Measurements from ENCODE around the gene CLDN7. TPM values are rescaled to one million over a fixed set of nuclear protein-coding genes. Genes with fewer than 3 reads are reported as not detected.
A peak's percentile ranks its signal among the peaks of the same experiment; 100 is the strongest.

The CLDN7 gene
- total RNA-seq, 2 experiments from 2014 or later, result 1.1 to 1.2 TPM

DNA sequence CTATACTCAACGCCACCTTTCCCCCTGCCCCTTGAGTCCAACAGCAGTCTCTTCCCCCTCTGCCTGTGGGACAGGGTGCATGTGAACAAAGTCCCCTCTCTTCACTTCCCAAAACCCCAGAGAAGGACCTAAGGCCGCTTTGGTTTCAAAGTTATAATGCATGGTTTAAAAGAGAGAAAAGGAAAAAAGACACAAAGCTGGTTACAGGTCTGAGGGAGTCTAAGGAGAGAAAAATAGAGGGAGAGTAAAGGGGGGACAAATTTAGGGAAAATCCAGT lies 18.9 kb downstream of the CLDN7 start:
- H3K27me3 Mint-ChIP-seq, result peaks cover 4% of the 10 kb centered on the region
- Histone ChIP-seq H3K27me3 (ENCODE audit: control insufficient read depth in 1 of 2, insufficient read depth in 2 of 2, low read length in 2 of 2) (no peaks in the 10 kb centered on the region), H3K4me3 (ENCODE audit: low read length) (peak overlapping the region; percentile 77), H3K4me1 (ENCODE audit: insufficient read depth, low read length) (peaks cover 30% of the 10 kb centered on the region), H3K27ac (ENCODE audit: low read depth in 1 of 2, low read length in 2 of 2) (peak overlapping the region; percentile 85 to 97), H3K36me3 (ENCODE audit: insufficient read depth, low read length) (peaks cover 41% of the 10 kb centered on the region), H3K9me3 (ENCODE audit: control insufficient read depth in 1 of 2, insufficient read depth in 1 of 2, low read length in 2 of 2) (no peaks in the 10 kb centered on the region)
- no peaks in the 10 kb centered on the region for H3K9me3 Mint-ChIP-seq
- CTCF ChIA-PET, result interaction anchor here (3.8 kb wide), 1 partner anchor 23 kb away, joined by 20 read pairs; the partner anchor contains the start of genes ACADVL and DLG4
- ATAC-seq (ENCODE audit: poor library complexity) (no peak), DNase-seq (no peak)
- peaks cover 71% of the 10 kb centered on the region for H3K36me3 Mint-ChIP-seq (ENCODE audit: low read depth)
- intact Hi-C loops (cut with DNase I, micrococcal nuclease), result no loop called here
- H3K4me3 Mint-ChIP-seq, result peak overlapping the region; percentile 94
- TF ChIP-seq, protein P1, sequence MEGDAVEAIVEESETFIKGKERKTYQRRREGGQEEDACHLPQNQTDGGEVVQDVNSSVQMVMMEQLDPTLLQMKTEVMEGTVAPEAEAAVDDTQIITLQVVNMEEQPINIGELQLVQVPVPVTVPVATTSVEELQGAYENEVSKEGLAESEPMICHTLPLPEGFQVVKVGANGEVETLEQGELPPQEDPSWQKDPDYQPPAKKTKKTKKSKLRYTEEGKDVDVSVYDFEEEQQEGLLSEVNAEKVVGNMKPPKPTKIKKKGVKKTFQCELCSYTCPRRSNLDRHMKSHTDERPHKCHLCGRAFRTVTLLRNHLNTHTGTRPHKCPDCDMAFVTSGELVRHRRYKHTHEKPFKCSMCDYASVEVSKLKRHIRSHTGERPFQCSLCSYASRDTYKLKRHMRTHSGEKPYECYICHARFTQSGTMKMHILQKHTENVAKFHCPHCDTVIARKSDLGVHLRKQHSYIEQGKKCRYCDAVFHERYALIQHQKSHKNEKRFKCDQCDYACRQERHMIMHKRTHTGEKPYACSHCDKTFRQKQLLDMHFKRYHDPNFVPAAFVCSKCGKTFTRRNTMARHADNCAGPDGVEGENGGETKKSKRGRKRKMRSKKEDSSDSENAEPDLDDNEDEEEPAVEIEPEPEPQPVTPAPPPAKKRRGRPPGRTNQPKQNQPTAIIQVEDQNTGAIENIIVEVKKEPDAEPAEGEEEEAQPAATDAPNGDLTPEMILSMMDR (IDR thresholded peaks at IDR 0.05), result no peak
- peaks cover 40% of the 10 kb centered on the region for H3K4me1 Mint-ChIP-seq (ENCODE audit: low read depth)
- POLR2A ChIA-PET, result interaction anchor here (1.2 to 17.0 kb wide), 15 partner anchors 7 to 443 kb away, joined by 3 to 234 read pairs (median 8); partner anchors contain the start of genes ACADVL, ACAP1, CLDN7 and CTDNEP1
- peak overlapping the region; percentile 93 for H3K27ac Mint-ChIP-seq

DNA sequence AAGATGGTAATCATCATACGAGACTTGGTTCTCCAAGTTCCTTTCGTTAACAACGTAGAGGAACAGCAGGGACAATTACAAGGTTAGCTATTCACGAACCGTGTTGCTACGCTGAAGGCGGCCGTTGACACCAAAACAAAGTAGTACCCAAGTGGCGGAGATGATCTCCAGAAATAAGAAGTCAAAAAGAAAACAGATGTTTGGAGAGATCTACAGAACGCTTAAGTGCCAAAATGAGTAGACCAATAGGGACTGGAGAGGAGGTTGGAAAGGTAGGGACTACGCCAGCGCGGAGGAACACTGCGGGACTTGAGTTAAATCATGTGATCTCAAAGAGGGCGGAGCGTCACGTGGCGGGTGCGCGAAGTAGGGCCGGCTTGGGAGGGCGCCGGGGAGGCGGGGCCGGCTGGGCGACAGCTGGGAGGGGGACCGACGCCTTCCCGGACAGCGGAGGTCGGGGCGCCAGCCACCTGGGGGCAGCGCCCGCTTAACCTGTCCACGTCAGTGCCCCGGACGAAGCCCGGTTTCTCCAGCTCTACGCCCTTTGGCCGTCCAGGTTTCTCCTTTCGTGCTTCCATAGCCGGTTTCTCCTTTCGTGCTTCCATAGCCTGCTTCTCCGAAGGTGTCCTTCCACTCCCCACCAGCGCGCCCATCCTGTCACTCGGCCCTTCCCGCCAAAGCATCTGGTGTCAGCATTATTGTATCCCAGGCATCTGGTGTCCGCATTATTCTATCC lies 19.4 kb downstream of the CLDN7 start:
- ChIA-PET CTCF (interaction anchor here (0.9 to 3.8 kb wide), 6 partner anchors 9 to 197 kb away, joined by 3 to 20 read pairs (median 4); partner anchors contain the start of genes ACADVL, CTDNEP1, DLG4 and ELP5), POLR2A (interaction anchor here (0.6 to 17.0 kb wide), 27 partner anchors 8 to 600 kb away, joined by 3 to 234 read pairs (median 5); partner anchors contain the start of genes ACADVL, ACAP1, CLDN7 and CTDNEP1)
- TF ChIP-seq, protein P1 (IDR thresholded peaks at IDR 0.05), result no peak
- Histone ChIP-seq H3K36me3 (ENCODE audit: insufficient read depth, low read length) (peaks cover 41% of the 10 kb centered on the region), H3K9me3 (ENCODE audit: control insufficient read depth in 1 of 2, insufficient read depth in 1 of 2, low read length in 2 of 2) (no peaks in the 10 kb centered on the region), H3K4me3 (ENCODE audit: low read length) (peak overlapping the region; percentile 77), H3K27ac (ENCODE audit: low read depth in 1 of 2, low read length in 2 of 2) (peak overlapping the region; percentile 85 to 97), H3K4me1 (ENCODE audit: insufficient read depth, low read length) (peaks cover 30% of the 10 kb centered on the region), H3K27me3 (ENCODE audit: control insufficient read depth in 1 of 2, insufficient read depth in 2 of 2, low read length in 2 of 2) (no peaks in the 10 kb centered on the region)
- peaks cover 39% of the 10 kb centered on the region for H3K4me1 Mint-ChIP-seq (ENCODE audit: low read depth)
- H3K36me3 Mint-ChIP-seq (ENCODE audit: low read depth), result peaks cover 71% of the 10 kb centered on the region
- peaks cover 4% of the 10 kb centered on the region for H3K27me3 Mint-ChIP-seq
- peak overlapping the region; percentile 93 for H3K27ac Mint-ChIP-seq
- DNase-seq (peak; percentile 90 to 97 (median 92)), ATAC-seq (ENCODE audit: poor library complexity) (peak; percentile 39)
- peak overlapping the region; percentile 94 for H3K4me3 Mint-ChIP-seq
- intact Hi-C loops (cut with DNase I, micrococcal nuclease), result loop anchor here in 1 of 2 experiments (1.0 kb wide), 2 partner anchors 9 to 29 kb away; partner anchors contain the start of gene ELP5
- H3K9me3 Mint-ChIP-seq, result no peaks in the 10 kb centered on the region

DNA sequence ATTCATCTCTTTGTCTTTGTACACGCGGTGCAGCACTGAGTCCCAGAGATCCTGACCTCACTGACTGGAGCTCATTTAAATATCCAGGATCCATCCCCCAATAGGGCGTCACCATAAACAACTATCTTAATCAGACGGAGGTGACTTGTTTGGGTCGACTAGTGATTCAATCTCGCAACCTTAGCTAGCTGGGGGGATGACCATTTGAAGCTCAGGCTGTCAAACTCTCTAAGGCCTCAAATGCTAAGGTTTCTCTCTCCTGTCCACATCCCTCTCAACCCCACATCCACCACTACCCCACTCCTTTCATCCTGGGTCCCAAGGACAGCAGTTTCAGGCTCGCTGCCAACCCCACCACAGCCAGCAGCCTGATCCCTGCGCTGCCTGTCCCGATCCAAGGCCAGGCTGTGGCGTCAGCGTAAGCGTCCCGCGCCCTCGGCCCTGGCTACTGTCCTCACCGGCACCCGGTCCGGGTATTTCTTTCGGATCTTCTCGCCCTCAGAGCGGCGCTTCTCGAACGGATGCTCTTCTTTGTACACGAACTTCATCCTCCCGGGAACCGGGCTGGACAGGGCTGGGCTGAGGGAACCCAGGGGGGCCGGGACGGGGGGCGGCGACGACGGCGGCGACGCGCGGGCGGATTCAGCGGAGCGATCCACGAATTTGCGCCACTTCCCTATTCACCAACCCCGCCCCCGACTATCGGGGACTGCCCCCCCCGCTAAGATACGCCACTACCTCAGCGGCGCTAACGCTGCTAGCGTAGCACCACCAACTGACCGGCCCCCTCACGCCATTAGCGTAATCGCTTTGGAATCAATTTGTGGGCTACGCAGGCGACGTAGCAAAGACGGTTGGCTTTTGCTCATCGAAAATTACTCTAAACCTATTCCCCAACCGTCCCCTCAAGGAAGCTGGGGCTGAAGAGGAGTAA lies 20.2 kb downstream of the CLDN7 start, which contains the start of gene GABARAP:
Gene GABARAP (minus strand): TSS at position 667 of the 934 bp plus-strand sequence. CDS start 119 bp downstream, at position 548.
- peaks cover 74% of the 10 kb centered on the region for H3K36me3 Mint-ChIP-seq (ENCODE audit: low read depth)
- ChIA-PET CTCF (interaction anchor here (0.7 to 3.8 kb wide), 8 partner anchors 10 to 196 kb away, joined by 3 to 20 read pairs (median 4); partner anchors contain the start of genes ACADVL, CTDNEP1, DLG4 and ELP5), POLR2A (interaction anchor here (0.6 to 17.0 kb wide), 30 partner anchors 8 to 601 kb away, joined by 3 to 234 read pairs (median 4); partner anchors contain the start of genes ACADVL, ACAP1, CLDN7 and CTDNEP1)
- peaks cover 44% of the 10 kb centered on the region for H3K4me1 Mint-ChIP-seq (ENCODE audit: low read depth)
- H3K9me3 ChIP-seq (ENCODE audit: control insufficient read depth in 1 of 2, insufficient read depth in 1 of 2, low read length in 2 of 2), result no peaks in the 10 kb centered on the region
- peaks cover 37% of the 10 kb centered on the region for H3K4me1 ChIP-seq (ENCODE audit: insufficient read depth, low read length)
- H3K27ac ChIP-seq (ENCODE audit: low read depth in 1 of 2, low read length in 2 of 2), result peak within 1 kb of the TSS; percentile 85 to 97
- TF ChIP-seq, protein P1 (IDR thresholded peaks at IDR 0.05), result no peak
- intact Hi-C loops (cut with DNase I, micrococcal nuclease), result loop anchor here (1.0 kb wide), 3 partner anchors 9 to 28 kb away; partner anchors contain the start of genes CTDNEP1 (in 1 of the 2) and ELP5 (in 1 of the 2)
- no peaks in the 10 kb centered on the region for H3K9me3 Mint-ChIP-seq
- ATAC-seq (ENCODE audit: poor library complexity) (peak; percentile 39), DNase-seq (peak; percentile 83 to 96 (median 94))
- H3K27me3 Mint-ChIP-seq, result peaks cover 4% of the 10 kb centered on the region
- H3K27ac Mint-ChIP-seq, result peak within 1 kb of the TSS; percentile 93
- H3K36me3 ChIP-seq (ENCODE audit: insufficient read depth, low read length), result peaks cover 40% of the 10 kb centered on the region
- H3K4me3 ChIP-seq (ENCODE audit: low read length), result peak within 1 kb of the TSS; percentile 77
- peak within 1 kb of the TSS; percentile 94 for H3K4me3 Mint-ChIP-seq
- H3K27me3 ChIP-seq (ENCODE audit: control insufficient read depth in 1 of 2, insufficient read depth in 2 of 2, low read length in 2 of 2), result no peaks in the 10 kb centered on the region
